ENCODE data around the gene SLC15A4.

DNA sequence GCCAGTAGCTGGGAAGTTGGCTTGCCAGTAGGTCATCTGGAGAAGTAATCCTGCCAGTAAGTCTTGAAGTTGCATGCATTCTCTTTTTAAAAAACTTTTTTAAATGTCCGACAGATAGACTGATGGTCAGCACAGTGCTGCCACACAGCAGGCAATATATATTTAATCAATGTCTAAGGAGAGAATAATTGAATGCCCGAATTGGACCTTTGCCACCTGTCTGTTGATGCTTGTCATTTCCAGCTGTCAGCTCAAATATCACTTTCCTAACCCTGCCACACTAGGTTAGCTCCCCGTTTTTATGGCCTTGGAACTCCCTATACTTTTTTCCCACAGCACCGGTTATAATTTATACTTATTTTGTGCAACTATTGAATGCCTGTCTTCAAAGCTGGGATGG lies 2.1 kb upstream of the SLC15A4 start:
- TF ChIP-seq, protein P1, sequence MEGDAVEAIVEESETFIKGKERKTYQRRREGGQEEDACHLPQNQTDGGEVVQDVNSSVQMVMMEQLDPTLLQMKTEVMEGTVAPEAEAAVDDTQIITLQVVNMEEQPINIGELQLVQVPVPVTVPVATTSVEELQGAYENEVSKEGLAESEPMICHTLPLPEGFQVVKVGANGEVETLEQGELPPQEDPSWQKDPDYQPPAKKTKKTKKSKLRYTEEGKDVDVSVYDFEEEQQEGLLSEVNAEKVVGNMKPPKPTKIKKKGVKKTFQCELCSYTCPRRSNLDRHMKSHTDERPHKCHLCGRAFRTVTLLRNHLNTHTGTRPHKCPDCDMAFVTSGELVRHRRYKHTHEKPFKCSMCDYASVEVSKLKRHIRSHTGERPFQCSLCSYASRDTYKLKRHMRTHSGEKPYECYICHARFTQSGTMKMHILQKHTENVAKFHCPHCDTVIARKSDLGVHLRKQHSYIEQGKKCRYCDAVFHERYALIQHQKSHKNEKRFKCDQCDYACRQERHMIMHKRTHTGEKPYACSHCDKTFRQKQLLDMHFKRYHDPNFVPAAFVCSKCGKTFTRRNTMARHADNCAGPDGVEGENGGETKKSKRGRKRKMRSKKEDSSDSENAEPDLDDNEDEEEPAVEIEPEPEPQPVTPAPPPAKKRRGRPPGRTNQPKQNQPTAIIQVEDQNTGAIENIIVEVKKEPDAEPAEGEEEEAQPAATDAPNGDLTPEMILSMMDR (IDR thresholded peaks at IDR 0.05) = no peak
- TF ChIP-seq POLR2A (IDR thresholded peaks at IDR 0.05) = no peak

Data from Peyer's patch (tissue), 4 donors.